A549 treated with CORT108297 at 1 μM for 4 hours (cell line): ENCODE measurements around the gene BRD3OS. TPM values are rescaled to one million over a fixed set of nuclear protein-coding genes. Genes with fewer than 3 reads are reported as not detected.

Experiments used
- total RNA-seq: library from RNA; stranded (reverse); fragments of 200-300 nt; extraction: Qiagen RNA extraction; gene quantifications from 5 replicates; pipeline ENCODE4 v1.2.3, GENCODE V29; 2022

Gene BRD3OS, protein sequence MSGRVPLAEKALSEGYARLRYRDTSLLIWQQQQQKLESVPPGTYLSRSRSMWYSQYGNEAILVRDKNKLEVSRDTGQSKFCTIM
- 14.7 to 19.7 TPM (median 18.6 TPM) in 5 replicates for total RNA-seq

DNA sequence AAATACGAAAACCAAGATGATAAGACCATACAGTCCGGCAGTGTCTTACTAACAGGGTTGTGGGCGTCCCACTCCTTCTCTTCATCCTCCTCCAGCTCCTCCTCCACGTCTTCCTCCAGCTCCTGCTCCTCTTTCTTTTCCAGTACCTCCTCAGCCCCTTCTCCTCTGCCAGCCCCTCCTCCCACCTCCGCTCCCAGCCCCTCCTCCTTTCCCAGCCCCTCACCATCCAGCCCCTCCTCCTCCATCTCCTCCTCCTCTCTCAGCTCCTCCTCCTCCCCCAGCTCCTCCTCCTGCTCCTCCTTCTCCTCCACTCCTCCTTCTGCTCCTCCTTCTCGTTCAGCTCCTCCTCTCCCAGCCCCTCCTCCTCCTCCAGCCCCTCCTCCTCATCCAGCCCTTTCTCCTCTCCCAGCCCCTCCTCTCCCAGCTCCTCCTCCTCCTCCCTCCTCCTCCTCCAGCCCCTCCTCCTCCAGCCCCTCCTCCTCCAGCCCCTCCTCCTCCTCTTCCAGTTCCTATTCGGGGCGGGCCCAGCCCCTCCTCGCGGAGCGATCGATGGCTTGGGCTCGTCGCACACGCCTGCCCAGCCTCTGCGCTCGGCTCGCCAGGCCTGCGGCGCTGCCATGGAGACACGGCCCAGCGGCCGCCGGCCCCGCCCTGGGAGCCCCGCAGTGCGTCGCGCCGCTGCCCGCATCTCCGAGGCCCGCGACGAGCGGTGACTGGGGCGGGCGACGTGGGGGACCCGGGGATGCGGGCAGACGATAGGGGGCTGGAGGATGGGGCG, at the start of gene BRD3OS:
BRD3OS (plus strand) TSS at position 654 of the 778 bp plus-strand sequence. CDS start 1,267 bp downstream, outside the sequence.

DNA sequence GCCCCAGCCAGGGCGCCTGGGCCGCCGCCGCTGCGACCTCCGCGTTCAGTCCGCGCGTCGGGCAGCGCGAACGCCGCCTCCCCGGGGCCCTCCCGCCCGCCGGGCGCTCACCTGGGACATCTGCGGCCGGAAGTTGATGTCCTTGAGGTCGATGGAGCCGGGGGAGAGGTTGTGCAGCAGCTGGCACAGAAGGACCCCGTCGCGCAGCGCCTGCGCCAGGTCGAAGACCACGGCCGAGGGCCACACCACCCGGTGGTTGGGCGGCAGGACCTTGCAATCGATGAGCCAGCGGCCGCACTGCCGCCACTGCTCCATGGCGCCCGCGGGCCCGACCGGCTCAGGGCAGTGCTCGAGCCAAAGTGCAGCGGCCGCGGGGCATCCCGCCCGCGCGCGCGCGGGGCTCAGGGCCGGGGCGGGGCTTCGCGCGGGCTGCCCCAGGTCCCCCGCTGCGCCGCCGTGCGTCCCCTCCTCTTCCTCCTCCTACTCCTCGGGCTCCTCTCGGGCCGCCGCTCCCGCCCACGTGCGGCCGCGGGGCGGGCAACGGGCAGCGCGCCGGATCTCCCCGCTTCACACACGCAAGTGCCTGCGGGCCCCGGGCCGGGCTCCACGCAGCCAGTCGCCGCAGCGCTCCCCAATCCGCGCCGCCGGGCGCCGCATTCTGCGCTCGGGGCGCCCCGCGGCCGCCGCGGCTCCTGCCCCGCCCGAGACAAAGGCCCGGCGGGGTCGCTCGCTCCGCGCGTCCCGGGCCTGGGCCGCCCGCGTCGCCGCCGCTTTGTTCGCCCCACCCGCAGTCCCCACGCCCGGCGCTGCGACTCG, 33.1 kb upstream of the BRD3OS start, which contains the start of gene VAV2:
VAV2 (minus strand) TSS at position 361 of the 816 bp plus-strand sequence; CDS start at position 315, 46 bp downstream.

DNA sequence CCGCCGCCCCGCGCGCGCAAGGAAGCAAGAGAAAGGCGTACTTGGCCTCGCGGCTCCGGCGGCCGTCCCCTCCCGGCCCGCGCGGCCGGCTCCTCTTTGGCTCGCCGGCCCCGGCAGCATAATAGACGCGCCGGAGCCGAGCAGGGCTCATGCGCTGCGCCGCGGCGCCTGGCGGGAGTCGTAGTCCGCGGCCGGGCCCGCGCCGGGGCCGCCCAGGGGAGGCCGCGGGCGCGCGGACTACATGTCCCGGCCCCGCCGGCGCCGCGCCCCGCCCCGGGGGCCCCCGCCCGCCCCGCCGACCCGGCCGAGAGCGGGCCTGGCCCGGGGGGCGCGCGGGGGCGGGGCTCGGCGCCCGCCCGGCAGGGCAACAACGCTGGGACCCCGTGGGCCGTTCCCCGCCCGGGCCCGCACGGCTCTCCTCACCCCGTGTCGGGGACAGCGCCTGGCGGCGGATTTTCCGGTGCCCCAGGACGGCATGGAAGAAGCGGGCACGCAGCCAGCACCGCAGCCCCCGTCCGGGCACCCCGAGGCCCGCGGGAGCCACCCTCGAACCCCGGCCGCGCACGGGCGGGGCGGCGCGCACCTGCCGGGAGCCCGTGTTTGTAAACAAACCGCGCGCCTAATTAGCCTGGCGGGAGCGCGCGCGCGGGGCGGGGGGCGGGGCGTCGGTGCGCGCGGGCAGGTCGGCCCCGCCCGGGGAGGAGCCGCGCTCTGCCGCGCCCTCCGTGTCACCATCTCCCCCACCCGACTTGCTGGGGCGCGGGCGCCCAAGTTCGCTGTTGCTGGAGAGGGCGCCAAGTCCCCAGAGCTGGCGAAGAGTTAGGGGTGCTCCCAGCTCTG, 42.8 kb downstream of the BRD3OS start, which contains the start of gene BRD3:
BRD3 (minus strand) TSS at position 123 of the 840 bp plus-strand sequence. CDS start 14,549 bp downstream, outside the sequence.

Other genes starting within 250 kb of the BRD3OS start
- 36.2 to 48.7 TPM (median 40.9 TPM) in 5 replicates for gene VAV2, start 33.2 kb upstream of the BRD3OS start, total RNA-seq
- gene BRD3, start 42.5 kb downstream of the BRD3OS start, total RNA-seq: 15.0 to 21.6 TPM (median 19.9 TPM) in 5 replicates
- gene WDR5, start 110.6 kb downstream of the BRD3OS start, total RNA-seq: 54.3 to 65.8 TPM (median 62.8 TPM) in 5 replicates
- not detected in 5 replicates for gene RNU6ATAC, start 139.1 kb downstream of the BRD3OS start, total RNA-seq